Measurements from ENCODE around the gene CMYA5. TPM values are rescaled to one million over a fixed set of nuclear protein-coding genes. Genes with fewer than 3 reads are reported as not detected.
"Not testable (repeated sequence)": the region's sequence is repeated elsewhere in the genome, so short reads cannot be mapped to it uniquely, and the experiment has no call there.

The CMYA5 gene
- total RNA-seq, 1 donor, result 1.7 TPM

DNA sequence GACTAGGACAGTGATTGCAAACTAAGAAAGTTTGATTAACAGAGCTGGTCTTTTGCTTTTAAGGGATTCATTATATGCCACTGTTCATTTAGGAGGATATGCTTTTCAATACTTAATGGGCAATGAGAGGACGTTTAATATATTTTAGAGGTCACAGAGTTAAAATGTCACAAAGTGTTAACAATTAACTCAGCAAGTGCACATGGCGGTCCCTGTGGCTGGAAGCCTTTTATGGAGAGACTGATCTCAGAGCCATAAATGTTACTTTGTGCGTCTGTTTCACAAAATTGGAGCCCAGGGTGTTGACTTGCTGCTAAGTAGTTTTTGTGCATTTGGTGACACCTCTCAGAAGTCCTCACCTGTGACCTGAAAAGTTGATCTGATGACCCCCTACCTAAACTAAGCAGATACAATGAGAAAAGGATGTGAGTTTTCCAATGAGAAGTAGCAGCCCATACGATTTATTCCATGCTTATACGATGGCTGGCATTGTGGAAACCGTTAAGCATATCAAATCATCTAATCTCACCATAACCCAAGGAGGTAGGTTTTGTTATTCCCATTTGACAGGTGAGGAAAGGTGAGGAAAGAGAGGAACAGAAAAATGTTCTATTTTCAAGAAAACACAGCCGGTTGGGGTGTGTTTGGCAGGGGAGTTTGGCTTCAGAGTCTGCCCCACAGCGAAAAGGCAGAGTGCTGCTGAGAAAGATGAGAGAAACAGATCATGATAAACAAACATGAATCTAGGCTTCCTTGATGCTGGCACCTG, 64.4 kb downstream of the CMYA5 start:
- TF ChIP-seq, protein P1, sequence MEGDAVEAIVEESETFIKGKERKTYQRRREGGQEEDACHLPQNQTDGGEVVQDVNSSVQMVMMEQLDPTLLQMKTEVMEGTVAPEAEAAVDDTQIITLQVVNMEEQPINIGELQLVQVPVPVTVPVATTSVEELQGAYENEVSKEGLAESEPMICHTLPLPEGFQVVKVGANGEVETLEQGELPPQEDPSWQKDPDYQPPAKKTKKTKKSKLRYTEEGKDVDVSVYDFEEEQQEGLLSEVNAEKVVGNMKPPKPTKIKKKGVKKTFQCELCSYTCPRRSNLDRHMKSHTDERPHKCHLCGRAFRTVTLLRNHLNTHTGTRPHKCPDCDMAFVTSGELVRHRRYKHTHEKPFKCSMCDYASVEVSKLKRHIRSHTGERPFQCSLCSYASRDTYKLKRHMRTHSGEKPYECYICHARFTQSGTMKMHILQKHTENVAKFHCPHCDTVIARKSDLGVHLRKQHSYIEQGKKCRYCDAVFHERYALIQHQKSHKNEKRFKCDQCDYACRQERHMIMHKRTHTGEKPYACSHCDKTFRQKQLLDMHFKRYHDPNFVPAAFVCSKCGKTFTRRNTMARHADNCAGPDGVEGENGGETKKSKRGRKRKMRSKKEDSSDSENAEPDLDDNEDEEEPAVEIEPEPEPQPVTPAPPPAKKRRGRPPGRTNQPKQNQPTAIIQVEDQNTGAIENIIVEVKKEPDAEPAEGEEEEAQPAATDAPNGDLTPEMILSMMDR (IDR thresholded peaks at IDR 0.05; ENCODE audit: insufficient read depth, low read length), result no peak
- DNase-seq (ENCODE audit: low read depth), result no peak
- no peak overlapping the region for H3K4me3 ChIP-seq (ENCODE audit: low read depth, low read length)

DNA sequence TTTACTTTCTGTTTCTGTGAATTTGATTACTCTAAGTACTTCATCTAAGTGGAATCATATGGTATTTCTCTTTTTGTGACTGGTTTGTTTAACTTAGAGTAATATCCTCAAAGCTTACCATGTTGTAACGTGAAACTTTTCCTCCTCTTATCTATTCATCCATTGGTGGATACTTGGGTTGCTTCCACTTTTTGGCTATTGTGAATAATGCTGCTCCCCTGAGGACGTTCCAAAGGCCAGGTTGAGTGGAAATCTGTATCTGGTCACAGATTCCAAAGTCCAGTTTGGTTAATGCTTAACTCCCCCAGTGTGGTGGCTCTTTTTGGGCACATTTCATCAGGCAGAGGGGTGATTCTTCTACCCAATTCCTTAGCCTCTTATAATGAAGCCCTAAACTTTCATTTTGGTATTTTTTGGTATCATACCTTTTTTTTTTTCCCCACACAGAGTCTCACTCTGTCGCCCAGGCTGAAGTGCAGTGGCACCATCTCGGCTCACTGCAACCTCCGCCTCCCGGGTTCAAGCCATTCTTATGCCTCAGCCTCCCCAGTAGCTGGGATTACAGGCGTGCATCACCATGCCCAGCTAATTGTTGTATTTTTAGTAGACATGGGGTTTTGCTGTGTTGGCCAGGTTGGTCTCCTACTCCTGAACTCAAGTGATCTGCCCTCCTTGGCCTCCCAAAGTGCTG, 65.4 kb downstream of the CMYA5 start:
- DNase-seq (ENCODE audit: low read depth), result peak; percentile 11
- TF ChIP-seq, protein P1 (IDR thresholded peaks at IDR 0.05; ENCODE audit: insufficient read depth, low read length), result no peak

DNA sequence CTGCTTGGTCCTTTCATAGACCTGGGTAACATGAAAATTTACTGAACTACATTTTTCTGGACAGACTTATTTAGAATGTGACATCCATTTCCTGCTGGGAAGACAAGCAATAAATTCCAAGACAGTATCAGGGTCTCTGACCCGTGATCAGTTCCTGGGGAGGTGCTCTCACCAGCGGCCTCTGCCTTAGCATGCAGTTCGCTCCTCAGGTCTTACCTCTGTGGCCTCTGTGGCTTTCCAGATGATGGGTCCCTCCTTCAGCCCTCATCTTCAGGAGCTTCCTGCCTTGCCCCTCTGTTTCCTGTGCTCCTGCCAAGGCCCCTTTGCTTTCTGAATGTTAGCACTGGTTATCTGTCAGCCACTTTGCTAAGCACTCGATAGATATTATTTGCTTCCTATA, 66.4 kb downstream of the CMYA5 start:
- no peak for DNase-seq (ENCODE audit: low read depth)
- H3K4me3 ChIP-seq (ENCODE audit: low read depth, low read length), result no peak overlapping the region
- TF ChIP-seq, protein P1 (IDR thresholded peaks at IDR 0.05; ENCODE audit: insufficient read depth, low read length), result no peak

More for the DNA sequence above, 65.4 kb downstream of the CMYA5 start:
- H3K4me3 ChIP-seq (ENCODE audit: low read depth, low read length), result no peak overlapping the region

DNA sequence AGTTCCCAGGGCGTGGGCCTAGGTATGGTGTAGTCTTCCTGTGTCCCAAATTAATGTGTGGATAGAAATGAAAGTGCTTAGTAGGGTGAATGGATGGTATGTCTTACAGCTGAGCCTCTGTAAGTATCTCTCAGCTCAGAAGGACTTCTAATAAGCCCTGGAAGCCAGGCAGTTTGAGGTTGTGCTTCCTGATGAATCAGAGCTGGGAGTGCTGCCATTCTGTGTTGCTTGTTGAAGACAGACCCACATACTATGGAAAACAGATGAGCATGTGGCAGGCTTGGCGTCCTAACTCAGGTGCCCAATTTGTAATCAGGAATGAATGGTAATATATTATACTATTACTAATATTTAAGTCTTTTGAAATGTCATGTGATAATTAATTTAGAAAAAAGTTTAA, 69.8 kb downstream of the CMYA5 start:
- peak; percentile 75 for DNase-seq (ENCODE audit: low read depth)
- H3K4me3 ChIP-seq (ENCODE audit: low read depth, low read length), result no peak overlapping the region
- TF ChIP-seq, protein P1 (IDR thresholded peaks at IDR 0.05; ENCODE audit: insufficient read depth, low read length), result no peak

DNA sequence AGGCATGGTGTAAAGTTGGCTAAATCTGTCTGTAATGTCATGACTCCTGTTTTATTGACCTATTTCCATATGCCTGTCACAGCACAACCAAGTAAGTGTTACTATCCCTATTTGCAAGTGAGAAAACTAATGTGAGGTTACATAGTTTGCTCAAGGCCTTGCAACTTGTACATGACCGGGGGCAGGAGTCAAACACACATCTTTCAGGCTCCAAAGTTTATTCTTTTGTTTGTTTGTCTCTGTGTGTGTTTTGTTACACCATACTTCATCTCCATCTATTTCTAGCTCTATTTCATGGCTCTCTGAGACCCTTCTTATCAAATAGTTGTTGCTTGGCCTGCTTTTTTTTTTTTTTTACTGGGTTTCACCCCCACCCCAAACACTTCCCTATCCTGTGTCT, 70.2 kb downstream of the CMYA5 start:
- TF ChIP-seq, protein P1 (IDR thresholded peaks at IDR 0.05; ENCODE audit: insufficient read depth, low read length), result no peak
- no peak for DNase-seq (ENCODE audit: low read depth)
- no peak overlapping the region for H3K4me3 ChIP-seq (ENCODE audit: low read depth, low read length)

DNA sequence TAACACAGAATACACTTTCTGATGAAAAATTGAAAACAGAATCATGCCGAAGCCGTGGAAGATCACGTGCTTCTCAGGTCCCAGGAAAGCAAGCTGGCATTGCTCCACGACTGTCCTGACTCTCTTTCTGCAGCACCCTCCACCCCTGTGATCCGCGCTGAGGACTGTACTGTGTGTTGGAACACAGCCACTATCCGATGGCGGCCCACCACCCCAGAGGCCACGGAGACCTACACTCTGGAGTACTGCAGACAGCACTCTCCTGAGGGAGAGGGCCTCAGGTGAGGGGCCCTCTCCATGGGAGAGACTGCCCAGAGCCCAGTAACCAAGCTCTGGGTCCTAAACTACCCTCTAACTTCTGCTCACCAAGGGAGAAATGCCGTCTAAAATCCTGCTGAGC, 73.3 kb downstream of the CMYA5 start:
- H3K4me3 ChIP-seq (ENCODE audit: low read depth, low read length), result no peak overlapping the region
- TF ChIP-seq, protein P1 (IDR thresholded peaks at IDR 0.05; ENCODE audit: insufficient read depth, low read length), result no peak
- DNase-seq (ENCODE audit: low read depth), result no peak

DNA sequence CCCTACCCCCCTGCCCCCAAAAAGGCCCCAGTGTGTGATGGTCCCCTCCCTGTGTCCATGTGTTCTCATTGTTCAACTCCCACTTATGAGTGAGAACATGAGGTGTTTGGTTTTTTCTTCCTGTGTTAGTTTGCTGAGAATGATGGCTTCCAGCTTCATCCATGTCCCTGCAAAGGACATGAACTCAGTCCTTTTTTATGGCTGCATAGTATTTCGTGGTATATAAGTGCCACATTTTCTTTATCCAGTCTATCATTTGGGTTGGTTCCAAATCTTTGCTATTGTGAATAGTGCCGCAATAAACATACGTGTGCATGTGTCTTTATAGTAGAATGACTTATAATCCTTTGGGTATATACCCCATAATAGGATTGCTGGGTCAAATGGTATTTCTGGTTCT, 74.5 kb downstream of the CMYA5 start:
- H3K4me3 ChIP-seq (ENCODE audit: low read depth, low read length); DNase-seq (ENCODE audit: low read depth): not testable (repeated sequence)
